DMS153 (cell line): ENCODE data around the gene WFIKKN1.

Experiments used
- DNase-seq: peaks from one replicate; lab custom pipeline; 2025; lab: John Stamatoyannopoulos, UW

The WFIKKN1 gene

DNA sequence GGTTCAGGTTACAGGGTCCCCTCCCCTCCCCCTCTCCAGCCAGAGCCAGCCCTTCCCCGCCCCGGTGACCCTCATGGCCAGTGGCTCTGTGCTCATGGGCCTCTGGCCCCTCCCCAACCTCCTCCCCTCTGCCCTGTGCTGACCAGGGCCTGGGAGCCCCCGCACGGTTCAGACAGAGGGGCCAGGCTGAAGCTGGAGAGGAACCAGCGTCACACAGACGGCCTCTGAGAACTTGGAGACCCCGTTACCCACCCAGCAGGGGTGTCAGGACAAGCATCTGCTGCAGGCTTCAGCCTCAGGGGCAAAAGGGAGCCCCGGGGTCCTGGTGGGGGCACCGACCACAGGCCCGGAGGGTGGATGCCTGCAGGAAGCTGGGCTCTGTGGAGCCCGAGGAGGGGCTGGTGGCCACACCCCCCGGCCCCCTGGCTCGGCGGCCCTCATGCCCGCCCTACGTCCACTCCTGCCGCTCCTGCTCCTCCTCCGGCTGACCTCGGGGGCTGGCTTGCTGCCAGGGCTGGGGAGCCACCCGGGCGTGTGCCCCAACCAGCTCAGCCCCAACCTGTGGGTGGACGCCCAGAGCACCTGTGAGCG, at the start of gene WFIKKN1:
TSS of gene WFIKKN1 (plus strand) at position 171 of the 591 bp plus-strand sequence. CDS start at position 440, 269 bp downstream.
- no peak for DNase-seq

DNA sequence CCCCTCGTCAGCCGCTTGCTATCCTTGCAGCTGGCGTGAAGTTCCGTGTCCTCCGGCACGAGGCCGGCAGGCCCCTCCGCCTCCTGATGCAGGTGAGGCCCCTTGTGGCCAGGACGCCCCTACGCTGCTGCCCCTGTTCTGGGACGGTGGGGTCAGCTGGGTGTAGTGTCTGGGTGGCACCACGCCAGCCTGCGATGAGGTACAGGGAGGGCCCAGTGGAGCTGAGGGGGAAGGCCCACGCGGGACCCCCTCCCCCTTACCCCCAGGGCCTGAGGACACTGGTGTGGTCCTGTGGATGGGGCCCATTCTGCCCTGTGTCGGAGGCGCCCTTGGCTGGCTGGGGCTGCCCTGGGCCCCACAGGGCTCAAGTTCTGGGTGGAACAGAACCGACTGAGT, 48.6 kb upstream of the WFIKKN1 start:
- DNase-seq = no peak

GRCh38 chr16:582614-583331, 48.0 kb upstream of the WFIKKN1 start:
- no peak for DNase-seq

DNA sequence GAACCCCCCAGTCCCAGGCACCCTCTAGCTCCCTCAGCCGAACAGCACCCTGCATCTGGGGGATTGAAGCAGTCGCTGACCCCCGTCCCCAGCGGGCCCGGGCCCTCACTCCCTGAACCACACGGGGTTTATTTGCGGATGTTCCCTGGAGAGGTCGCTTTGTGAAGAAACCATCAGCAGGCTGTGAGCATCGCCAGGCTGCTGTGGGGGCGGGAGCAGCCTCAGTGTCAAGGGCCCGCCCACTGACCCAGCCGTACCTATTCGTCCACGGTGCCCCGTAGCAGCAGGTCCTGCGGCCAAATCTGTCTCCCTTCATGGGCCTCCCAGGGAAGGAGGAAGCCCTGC, 47.3 kb upstream of the WFIKKN1 start:
- DNase-seq = peak; percentile 29

- peak; percentile 29 for DNase-seq
These were observed 46.8 kb upstream of the WFIKKN1 start for GRCh38 chr16:583815-584591.

DNA sequence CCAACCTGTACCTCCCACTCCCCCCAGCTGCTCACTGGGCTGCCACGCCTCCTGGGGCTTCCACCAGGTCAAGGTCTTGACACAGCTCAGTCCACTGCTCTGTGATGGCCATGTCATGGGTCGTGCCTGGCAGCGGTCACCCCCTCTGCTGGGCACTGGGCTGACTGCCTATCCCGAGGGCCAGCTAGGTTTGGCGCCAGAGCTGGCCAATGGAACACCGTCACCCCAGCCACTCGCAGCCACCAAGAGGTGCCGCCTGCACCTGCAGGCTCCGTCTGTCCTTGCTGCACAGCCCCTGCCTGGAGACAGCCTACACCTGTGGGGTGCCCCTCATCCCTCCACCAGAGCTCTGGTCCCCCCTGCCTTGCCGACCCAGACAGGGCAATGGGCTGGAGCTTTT, 45.4 kb upstream of the WFIKKN1 start:
- DNase-seq = peak; percentile 46

GRCh38 chr16:586047-586644, 44.6 kb upstream of the WFIKKN1 start:
- DNase-seq = no peak

- no peak for DNase-seq
These were observed 43.9 kb upstream of the WFIKKN1 start for GRCh38 chr16:586645-587590.

DNA sequence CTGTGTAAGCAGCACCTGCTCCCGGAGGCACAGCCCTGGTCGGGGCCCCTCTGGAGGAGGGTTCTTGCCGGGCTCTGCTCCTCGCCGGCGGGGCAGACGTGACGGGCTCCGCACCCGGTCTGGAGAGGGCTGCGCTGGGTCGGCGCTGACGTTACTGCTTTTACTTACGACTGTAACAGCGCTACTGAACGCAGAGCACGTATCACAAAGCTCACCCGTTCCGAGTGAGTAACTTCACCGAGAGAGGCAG, 42.2 kb upstream of the WFIKKN1 start:
- DNase-seq = no peak

- DNase-seq = peak; percentile 87
These were observed 41.7 kb upstream of the WFIKKN1 start for GRCh38 chr16:588889-589657.

GRCh38 chr16:589658-590187, 41.1 kb upstream of the WFIKKN1 start, which contains the start of gene RAB40C:
Gene RAB40C, plus strand, starts transcription at chr16:590066. Its CDS starts 226 bp downstream, at chr16:590292.
- peak; percentile 94 for DNase-seq

DNA sequence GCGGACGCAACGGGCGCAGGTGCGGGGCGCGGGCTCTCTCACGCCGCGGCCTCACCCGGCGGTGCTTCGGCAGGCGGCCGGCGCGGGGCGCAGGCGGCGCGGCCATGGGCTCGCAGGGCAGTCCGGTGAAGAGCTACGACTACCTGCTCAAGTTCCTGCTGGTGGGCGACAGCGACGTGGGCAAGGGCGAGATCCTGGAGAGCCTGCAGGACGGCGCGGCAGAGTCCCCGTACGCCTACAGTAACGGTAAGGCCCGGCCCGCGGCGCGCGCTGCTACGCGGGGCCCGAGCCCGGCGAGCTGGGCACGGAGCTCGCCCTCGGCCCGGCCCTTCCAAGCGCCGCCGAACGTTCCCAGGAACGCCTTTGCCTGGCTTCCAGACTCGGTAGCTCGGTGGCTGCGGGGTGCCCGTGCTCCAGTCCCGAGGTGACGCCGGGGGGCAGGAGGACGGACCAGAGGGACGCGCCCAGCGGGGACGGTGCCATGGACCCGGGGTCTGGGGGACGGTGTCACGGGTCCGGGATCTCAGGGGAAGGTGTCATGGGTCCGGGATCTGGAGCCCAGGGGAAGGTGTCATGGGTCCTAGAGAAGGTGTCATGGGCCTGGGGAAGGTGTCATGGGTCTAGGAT, 40.5 kb upstream of the WFIKKN1 start:
- no peak for DNase-seq

DNA sequence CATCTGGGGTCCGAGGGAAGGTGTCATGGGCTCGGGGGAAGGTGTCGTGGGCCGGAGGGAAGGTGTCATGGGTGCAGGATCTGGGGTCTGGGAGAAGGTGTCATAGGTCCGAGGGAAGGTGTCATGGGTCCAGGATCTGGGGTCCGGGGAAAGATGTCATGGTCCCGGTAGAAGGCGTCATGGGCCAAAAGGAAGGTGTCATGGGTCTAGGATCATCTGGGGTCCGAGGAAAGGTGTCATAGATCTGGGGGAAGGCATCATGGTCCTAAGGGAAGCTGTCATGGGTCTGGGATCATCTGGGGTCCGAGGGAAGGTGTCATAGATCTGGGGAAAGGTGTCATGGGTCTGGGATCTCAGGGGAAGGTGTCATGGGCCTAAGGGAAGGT, 40.0 kb upstream of the WFIKKN1 start:
- DNase-seq = no peak

DNA sequence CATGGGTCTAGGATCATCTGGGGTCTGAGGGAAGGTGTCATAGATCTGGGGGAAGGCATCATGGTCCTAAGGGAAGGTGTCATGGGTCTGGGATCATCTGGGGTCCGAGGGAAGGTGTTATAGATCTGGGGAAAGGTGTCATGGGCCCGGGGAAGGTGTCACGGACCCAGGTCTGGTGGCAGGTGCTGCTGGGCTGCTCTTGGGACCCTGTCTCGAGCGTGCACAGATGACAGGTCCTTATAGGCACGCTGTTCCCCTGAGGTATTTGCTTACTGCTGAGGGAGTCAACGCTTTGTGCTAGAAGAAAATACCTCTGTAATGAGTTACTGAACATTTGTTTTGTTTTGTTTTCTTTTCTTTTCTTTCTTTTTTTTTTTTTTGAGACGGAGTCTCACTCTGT, 39.6 kb upstream of the WFIKKN1 start:
- no peak for DNase-seq

DNA sequence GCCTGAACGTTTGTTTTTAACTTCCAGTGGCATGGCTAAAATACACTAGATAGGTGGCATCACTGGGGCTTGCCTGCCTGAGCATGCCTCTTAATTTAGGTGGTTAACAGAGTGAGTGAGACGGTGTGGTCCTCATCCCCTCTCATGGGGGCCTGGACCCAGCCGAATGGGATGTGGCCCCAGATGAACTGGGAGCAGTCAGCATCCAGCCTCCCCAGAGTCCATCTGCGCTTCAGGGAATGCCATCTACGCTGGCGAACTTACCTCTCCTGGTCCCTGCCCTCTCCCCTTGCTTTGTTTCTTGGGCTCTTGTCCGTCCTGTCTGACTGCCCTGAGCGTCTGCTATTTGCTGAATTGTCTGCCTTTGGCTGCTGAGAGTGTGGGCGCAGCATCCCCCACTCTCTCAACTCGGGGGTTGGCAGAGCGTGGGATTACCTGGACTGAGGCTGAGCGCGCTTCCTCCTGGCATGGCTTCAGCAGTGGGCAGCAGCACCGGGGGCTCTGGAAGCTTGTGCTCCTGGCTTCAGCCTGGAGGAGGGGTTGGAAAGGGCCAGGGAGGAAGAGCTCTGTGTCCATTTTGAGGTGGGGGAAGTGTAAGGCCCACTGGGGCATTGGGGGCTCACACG, 38.8 kb upstream of the WFIKKN1 start:
- DNase-seq = no peak

DNA sequence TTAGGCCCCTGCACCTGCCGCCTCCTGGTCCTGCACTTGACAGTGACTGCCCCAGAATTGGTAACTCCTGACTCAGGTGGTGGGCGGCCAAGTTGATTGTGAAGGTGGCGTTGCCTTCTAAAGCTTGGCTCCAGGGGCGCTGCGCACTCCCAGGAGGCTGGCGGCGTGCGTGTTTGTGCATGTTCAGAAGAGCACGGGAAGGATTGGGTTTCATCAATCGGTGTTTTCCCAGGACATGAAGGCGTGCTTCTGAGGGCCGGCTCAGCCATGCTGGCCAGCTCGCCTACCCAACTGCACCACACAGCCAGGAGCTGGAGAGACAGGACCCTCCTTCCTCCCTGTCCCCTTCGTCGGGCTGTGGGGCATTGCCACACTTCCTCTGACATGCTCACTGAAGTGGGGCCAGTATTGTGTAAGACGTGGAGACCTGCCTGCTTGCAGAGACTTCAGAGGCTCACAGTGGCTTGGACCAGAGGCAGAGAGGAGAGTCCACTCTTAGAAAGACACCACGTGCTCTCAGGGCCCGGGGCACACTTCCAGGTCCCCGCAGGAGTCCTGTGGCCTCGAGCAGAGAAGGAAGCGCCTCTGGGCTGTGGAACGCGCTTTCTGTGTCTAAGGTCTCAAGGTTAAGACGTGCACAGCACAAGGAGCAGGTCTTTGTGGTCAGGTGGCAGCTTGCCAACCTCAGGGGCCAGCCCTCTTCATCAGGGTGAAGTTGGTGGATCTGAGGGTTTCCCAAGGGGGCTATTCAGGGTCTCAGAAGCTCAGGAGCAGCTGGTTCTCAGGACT, 38.1 kb upstream of the WFIKKN1 start:
- DNase-seq = peak; percentile 84

DNA sequence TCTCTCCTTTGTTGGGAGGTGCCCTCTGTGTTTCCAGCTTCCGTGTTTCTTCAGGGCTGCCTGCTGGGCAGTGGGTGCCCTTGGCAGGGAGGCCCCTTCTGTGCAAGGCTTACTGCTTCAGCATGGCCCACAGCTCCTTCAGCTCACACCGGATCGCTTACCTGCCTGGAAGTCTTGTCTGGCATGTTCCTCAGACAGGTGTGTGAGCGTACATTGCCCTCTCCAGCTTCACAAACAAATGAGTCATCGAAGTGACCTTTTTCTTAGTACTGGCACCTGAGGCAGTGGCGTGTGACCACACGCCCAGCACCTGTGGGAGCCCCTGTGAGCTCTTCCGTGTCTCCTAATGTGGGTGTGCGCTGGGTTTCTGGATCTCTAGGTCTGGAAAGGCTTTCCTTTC, 37.4 kb upstream of the WFIKKN1 start:
- DNase-seq = peak; percentile 84

DNA sequence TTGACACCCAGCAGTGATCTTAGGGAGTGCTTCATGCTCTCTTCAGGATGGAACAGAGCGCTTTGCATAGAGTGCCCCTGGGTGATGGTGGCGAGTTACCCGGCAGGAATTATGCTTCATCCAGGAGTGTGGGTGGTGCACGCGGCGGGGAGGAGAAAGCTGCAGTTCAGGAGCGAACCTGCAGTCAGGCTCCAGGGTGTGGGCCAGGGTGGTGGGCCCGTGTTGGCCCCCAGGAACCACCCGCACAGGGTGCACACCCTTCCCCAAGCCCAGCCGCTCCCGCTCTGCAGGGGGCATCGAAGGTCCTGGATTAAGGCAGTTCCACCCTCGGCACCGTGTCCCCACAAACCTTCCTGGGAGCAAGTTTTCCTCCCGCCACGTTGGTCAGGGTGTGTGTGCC, 37.0 kb upstream of the WFIKKN1 start:
- DNase-seq = no peak

DNA sequence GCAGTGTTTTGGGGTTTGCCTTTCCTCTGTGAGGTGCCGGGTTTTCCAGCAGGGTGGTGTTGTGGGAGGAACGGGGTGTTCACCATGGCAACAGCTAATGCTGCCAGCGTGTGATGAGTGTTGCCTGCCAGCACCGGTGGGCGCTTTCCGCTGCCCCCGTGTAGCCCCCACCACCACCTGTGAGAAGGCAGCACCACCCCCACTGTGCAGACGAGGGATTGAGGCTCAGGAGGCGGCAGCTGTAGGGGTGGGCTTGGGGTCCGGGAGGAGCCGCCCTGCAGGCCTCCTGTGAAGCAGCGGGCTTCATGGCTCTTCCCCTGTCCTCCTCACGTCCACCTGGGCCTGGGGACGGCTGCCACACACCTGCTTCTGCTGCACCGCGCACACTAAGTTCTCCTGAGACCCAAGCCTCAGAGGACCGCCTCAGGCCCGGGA, 35.7 kb upstream of the WFIKKN1 start:
- DNase-seq = no peak
